GM21825 (cell line): Measurements from ENCODE around the gene SEPTIN1.
"Not testable (repeated sequence)": the region's sequence is repeated elsewhere in the genome, so short reads cannot be mapped to it uniquely, and the experiment has no call there.

ENCODE experiments used
- ATAC-seq: cut with Tn5 transposase; IDR thresholded peaks from one replicate; pipeline ENCODE4 v1.9.1; 2021; ENCODE audit warnings: mild to moderate bottlenecking, moderate library complexity; ENCODE audit not compliant: unreplicated experiment

SEPTIN1 gene

DNA sequence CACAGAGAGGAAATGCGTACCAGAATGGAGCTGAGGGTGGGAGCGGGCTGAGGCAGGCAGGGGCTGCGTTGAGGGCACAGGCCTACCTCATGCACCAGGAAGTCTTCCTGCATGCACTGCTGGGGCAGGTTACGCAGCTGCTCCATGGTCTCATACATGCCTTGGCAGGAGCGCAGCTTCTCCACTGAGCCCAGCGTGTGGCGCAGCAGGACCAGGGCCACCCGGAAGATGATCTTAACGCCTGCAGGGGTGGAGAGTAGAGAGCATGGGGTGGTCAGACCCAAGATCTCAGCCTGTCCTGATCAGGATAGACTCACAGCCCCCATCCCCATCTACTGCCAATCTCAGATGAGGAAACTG lies 23.8 kb downstream of the SEPTIN1 start:
- ATAC-seq, result no peak

DNA sequence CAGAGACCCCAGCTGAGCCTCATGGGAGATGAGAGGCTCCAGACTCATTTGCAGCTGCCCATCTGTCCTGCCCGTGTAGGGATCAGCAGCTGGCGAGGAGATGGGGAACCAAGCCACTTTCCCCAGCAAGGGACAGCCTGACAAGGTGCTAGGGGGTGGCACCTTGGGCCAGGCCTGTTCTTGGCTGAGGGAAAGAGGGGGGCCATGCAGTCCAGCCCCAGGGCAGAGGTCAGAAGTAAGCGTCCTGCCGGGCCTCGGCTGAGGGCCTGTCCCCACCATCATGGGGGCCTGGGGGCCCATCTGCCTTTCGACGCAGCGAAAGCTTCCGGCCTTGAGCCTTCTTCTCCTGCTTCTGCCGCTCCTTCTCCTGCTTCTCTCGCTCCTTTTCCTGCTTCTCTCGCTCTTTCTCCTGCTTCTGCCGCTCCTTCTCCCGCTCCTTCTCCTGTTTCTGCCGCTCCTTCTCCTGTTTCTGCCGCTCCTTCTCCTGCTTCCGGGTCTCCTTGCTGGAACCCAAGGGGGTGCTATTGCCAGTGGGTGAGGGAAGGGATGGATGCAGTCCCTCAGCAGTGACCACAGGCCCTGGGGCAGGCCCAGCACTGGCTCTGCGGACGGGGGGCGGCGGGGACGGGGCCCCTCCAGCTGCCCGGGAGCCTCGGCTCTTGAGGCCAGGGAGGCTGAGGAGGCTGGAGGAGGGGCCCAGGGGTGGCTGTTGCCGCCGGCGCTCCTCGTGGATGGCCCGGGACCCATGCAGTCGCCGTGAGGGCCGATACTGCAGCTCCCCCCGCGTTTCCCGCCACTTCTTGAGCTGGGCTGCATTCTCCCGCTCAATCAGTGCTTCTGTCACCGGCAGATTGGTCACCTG lies 24.4 kb downstream of the SEPTIN1 start:
- no peak for ATAC-seq

DNA sequence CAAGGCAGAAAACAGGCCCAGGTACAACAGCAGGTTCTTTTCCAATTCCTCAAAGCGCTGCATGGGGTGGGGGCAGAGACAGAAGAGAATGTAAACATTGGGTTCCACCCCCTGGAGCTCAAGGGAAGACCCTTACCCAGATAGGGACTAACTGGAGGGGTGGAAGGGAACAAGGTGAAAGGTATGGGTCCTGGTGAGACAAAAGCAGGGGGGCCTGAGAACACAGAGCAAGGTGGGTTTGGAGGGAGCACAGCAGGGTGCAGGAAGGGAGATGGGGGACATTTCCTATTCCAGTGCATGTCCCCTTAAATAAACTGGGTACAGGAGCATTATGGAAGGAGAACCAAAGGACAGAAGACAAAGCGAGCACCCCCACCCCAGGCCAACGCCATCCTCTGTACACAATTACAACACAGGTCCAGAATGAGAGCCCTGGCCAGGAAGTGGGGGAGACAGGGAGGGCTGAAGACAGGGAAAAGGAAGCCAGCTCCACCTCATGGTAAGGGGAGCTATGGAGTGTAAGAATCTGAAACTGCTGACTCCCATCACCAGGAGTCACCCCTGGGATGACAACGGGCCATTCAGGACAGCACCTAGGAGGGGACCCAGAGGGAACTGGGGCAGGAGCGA lies 25.2 kb downstream of the SEPTIN1 start:
- no peak for ATAC-seq

DNA sequence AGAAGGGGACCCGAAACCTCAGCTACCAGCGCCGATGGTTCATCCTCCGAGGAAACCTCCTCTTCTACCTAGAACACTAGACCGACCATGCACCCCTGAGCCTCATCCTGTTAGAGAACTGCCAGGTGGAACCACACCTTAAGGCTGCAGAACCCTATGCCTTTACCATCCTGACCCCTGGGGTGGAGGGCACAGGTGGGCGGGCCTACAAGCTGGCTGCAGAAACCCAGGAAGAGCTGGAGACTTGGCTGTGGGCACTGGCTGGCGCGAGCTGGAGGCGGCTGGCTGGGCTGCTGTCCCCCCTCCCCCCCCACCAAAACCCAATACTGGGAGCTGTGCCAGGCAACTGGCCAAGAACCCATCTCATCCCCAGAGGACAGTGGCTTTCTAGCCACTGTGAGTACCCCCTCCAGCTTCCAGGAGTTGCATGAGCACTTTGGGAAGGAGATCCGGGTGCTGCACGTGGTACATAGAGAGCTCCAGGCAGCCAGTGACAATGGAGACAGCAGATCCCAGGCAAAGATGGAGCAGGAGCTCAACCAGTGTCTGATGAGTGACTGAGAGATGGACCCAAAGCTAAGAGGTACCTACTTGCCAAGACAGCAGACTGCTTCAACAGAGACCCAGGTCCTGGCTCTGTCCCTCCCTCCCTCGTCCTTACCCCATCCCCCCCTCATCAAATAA lies 25.8 kb downstream of the SEPTIN1 start:
- ATAC-seq, result no peak

DNA sequence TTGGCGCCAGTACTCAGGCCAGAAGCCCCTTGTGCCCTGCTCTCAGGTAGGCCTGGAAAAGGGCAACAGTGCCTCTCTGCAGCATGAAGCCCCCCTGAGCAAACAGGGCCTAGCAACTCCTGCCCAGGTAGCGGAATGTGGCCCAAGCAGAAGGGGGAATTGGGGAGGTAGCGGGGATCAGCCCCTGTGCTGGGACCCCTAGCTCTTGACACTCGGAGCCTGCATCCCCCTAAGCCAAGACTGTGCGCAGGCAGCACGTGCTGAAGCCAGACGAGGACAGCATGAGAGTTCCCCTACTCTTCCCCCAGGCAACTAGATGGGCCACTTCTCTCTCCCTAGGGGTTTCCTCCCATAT lies 26.4 kb downstream of the SEPTIN1 start:
- ATAC-seq, result no peak

DNA sequence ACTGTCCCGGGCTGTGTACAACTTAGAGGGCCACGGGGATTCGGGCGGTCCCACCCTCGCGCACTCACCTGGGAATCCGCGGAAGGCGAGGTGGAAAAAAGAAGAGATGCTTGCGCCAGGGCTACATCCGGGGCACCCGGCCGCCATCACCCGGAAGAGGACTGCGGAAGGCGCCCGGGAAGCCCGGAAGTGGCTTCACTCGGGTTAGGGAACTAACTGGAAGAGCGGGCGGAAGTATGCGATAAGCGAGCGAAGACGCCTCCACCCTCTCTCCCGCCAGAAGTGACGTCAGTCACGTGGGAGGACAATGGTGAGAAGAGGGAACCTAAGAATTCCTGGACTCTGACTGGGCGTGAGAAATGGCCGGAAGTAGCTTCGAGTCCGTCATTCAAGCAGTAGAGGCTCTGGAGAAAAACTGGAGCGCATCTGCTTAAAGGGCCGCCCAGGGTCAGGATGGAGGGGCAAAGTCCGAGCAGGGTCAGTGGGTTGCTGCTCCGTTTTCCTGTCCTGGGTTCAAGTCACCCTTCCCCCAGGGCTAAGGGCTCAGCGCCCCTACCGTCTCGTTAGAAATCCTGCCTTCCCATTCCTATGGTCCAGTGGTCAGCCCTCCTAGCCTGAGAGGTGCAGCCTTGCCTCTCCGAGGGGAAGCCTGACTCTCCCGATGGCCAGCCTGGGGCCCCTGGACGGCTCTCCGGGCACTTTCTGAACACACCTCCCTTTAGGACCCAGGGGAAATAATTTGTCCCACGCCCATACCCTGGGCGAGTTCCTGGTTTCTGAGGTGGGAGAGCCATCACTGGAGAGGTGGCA lies 27.0 kb downstream of the SEPTIN1 start, which contains the start of gene CD2BP2:
CD2BP2 (minus strand) TSS at position 165 of the 810 bp plus-strand sequence. CDS start 627 bp downstream, outside the sequence.
- ATAC-seq, result peak; percentile 51

DNA sequence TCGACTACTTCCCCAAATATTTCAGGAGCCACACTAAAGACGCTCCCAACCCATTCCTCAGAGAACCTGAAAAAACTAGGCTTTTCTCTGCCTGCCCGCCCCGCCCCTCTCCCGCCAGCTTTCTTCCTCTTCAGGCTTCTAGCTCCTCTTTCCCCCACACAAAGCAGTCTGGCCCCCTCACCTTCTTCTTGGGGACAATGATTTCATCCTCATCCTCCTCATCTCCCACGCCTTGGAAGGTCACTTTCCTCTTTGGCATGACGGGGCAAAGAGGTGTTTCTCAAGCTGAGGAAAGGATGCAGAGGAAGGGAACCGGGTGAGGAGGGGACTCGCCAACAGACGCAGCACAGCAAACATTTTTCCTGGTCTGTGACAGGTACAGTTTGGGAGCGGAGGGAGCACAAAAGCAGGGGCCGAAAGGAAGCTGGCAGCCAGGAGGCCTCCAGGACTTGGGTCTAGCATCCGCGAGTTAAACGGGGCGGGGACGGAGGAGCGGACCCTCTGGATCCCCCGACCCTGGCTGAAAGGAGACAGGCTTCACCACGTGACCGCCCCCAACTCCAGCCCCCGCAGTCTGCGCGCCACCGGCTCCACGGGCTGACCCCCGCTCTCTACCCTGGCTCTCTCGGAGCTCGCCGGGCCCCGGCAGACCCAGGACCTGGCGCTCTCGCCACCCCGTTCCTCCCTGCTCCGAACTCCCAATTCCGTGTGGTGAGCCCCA lies 27.8 kb downstream of the SEPTIN1 start:
- no peak for ATAC-seq

DNA sequence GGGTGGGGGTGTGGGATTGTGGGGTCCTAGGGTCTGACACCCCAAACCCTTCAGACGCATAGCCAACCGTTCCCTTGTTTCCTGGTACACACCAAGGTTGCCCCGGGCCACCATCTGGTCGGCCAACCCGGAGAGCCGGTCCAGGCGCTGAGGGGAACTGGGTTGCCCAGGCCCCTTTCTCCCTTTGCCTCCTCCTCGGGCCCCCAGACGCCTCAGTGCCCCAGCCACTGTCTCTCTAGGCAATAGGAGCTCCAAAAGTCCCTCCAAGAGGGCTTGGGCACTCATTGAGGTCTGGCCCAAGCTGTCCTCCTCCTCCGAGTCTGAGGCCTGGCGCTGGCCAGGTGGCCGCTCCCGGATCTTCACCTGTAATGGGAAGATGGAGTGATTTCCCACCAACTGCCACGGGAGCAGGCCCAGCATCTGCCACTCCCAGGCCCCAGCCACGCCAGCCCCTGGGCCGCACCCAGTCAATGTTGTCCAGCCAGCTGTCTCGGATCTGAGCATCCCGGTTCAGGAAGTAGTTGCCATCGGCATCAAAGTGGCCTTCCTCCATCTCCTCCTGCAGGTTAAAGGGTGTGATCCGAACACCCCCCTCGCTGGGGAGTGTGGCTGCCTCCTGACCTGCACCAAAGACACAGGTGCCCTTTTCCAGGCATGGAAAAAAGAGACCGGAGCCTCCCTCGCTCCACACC lies 28.8 kb downstream of the SEPTIN1 start:
- ATAC-seq, result no peak

DNA sequence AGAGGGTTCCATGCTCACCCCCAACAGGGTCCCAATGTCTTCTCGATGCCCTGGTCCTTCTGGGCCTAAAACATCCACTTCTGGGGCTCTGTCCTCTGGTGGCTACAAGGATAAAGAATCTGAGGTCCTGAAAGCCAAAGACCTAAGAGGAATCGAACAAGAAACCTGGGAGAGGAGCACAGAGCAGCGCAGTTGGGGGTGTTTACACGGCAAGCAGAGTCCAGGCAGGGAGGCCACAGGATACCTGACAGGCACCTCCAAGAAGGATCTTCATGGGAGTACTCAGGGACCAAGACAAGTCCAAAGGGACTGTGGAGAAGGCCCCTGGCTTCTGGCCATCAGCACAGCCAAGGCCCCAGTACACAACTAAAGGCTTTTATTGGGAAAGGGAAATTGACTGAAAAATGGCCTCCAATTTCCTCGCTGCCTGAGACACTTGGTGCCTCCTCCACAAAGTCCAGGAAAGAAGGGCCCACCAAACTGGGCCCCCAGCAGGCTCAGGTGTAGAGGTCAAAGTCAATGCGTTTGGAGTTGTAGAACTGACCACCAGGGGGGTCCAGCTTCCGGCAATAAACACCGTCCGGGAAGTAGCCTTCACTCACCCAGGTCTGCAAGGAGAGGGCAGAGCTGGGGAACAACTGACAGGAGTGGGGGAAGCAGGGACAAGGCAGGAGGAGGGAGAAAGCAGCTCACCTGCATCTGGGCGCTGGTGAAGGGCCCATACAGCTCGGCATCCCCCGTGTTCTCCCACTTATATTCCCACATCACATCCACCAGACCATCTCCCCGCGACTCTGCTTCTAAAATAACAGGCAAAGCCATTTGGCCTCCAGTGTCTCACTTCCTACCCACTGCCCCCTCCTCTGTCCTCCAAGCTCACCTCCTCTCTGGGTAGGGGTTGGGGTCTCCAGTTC lies 29.6 kb downstream of the SEPTIN1 start:
- ATAC-seq, result no peak

DNA sequence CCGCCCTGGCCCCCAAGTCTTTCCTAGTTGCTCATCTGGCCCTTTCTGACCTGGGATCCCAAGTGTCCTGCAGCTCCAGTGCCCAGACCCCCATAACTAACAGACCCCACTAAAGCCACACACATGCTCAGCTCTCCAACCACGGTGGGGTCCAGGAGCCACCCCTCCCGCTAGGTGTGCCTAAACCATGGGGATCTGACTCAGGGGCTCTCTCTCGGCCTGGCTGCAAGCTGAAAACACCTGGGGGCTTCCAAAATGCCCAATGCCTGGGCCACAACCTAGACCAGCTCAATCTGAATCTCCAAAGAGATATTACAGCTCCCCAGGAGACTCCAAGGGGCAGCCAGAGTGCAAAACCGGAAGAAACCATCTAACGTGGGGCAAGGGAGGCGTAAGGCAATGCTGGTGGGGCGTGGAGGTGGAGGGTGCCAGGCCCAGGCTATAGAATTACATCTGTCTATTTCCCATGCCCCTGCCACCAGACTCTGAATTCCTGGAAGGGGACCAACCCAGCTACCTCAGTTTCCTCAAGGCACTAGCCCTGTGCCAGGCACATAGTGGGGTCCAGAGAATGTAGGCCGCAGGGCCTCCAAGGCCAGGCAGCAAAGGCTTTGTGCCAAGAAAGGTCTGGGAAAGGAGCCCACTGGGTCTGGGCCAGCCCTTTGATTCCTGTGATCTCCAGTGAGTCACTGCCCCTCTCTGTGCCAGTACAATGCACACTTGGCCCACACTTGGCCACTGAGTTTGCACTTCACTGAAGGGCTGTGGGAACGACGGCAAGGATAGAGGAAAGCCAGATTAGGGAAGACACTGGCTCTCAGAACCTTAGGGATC lies 30.6 kb downstream of the SEPTIN1 start:
- no peak for ATAC-seq

DNA sequence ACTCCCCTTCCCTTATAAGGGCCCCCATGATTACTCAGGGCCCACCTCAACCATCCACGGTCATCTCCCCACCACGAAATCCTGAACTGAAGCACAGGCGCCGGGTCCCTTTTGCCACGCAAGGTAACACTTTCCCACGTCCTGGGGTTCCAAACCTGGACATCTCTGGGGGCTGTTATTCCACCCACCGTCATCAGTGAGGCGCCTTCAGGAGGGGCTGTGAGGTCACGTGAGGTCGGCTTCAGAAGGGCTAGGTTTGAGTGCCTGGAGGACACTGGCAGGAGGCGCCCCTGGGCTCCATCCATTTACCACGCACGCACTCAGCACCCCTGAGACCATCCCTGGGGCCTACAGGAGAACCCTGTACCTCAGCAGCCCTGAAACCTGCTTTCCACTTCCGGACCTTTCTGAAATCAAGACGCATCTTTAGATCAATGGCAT lies 31.3 kb downstream of the SEPTIN1 start:
- no peak for ATAC-seq

DNA sequence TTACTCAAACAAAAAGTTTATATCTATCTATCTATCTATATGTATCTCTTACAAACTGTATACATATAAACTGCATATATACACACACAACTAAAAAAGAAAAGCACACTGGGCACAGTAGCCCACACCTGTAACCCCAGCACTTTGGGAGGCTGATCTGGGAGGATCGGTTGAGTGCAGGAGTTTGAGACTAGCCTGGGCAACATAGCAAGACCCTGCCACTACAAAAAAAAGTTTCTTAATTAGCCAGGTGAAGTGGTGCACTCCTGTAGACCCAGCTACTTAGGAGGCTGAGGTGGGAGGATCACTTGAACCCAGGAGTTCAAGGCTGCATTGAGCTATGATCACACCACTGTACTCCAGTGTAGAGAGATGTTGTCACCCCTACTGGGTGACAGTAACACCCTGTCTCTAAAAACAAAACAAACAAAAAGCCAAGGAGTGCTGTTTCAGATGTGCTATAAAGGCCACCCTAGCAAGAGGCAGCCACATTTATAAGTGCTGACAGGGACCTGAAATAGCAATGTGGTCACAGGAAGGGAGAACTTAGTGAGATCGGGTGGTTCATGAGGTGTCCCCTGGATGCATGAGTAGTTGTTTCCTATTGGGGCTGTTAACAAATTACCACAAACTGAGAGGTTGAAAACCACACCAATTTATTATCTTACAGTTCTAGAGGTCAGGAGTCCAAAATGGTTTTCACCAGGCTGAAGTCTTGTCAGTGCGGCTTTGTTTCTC lies 32.1 kb downstream of the SEPTIN1 start:
- ATAC-seq, result no peak

DNA sequence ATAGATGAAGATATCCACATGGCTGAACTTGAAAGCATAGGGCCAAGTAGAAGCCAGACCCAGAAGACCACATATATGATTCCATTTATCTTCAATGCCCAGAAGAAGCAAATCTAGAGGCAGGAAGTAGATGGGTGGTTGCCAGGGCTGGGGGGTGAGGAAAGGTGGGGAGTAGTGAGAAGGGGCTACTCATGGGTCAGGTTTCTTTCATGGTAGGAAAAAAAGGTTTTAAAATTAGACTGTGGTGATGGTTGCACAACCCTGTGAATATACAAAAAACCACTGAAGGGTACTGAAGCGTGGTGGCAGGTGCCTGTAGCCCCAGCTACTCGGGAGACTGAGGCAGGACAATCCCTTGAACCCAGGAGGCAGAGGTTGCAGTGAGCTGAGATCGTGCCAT lies 32.7 kb downstream of the SEPTIN1 start:
- ATAC-seq, result no peak

DNA sequence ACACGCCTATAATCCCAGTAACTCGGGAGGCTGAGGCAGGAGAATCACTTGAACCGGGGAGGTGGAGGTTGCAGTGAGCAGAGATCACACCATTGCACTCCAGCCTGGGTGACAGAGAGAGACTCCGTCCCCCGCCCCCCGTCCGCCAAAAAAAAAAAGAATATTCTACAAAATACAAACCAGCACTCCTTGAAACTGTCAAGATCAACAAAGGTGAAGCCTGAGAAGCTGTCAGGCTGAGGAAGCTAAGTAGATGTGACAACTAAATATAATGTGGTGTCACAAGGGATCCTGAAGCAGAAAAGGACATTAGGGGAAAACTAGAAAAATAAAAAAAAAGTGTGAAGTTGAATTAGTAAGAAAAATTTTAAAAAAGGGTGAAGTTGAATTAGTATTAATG lies 33.4 kb downstream of the SEPTIN1 start:
- no peak for ATAC-seq

DNA sequence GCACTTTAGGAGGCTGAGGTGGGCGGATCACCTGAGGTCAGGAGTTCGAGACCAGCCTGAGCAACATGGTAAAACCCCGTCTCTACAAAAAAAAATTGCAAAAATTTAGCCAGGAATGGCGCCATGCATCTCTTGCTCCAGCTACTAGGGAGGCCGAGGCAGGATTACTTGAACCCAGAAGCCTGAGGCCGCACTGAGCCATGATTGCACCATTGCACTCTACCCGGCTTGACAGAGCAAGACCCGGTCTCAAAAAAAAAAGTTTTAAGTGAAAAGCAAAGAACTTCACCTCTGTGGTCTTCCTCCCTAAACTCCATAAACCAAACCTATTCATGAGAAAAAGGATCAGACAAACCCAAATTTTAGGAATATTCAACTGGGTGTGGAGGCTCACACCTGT lies 34.2 kb downstream of the SEPTIN1 start:
- ATAC-seq, result no peak

DNA sequence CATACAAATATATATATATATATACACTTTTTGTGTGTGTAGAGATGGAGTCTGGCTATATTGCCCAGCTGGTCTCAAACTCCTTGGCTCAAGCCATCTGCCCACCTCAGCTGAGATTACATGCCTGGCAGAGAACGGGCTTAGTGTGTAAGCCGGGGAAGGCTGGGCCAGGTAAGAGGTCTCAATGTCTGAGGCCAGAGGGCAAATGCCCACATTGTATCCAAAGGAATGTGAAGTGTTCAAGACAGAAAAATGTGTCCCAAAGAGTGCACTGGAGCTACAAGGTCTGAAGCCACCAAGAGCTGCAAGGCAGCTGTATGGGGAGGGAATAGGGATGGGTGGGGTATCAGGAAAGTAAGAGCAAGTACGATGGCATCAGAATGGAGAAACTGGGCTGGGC lies 36.1 kb downstream of the SEPTIN1 start:
- ATAC-seq, result no peak

DNA sequence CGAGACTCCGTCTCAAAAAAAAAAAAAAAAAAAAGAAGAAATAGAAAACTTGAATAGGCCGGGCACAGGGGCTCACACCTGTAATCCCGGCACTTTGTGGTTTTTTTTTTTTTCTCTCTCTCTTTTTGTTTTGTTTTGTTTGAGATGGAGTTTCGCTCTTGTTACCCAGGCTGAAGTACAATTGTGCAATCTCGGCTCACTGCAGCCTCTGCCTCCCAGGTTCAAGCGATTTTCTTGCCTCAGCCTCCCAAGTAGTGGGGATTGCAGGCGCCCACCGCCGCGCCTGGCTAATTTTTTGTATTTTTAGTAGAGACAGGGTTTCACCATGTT lies 38.9 kb downstream of the SEPTIN1 start:
- ATAC-seq, result not testable (repeated sequence)
